HEK293 (cell line): Measurements from ENCODE around the gene REEP6.

Source experiments
- BCL11B ChIP-seq: fragments of 450-650 bp; formaldehyde crosslinking; IDR thresholded peaks from 2 replicates; pipeline ENCODE4 v1.5.1; 2016; ENCODE audit warnings: low read depth, missing biosample characterization, missing genetic modification characterization
- EGR2 ChIP-seq: fragments of 450-650 bp; formaldehyde crosslinking; IDR thresholded peaks from 2 replicates; pipeline ENCODE4 v1.5.1; 2016; ENCODE audit warnings: low read depth, missing biosample characterization, missing genetic modification characterization
- FEZF1 ChIP-seq: fragments of 450-650 bp; formaldehyde crosslinking; IDR thresholded peaks from 2 replicates; pipeline ENCODE4 v1.5.1; 2016; ENCODE audit warnings: missing biosample characterization, missing genetic modification characterization
- MZF1 ChIP-seq: fragments of 450-650 bp; formaldehyde crosslinking; IDR thresholded peaks from 2 replicates; pipeline ENCODE4 v1.5.1; 2017; ENCODE audit warnings: missing biosample characterization, missing genetic modification characterization, borderline replicate concordance
- SALL2 ChIP-seq: fragments of 450-650 bp; formaldehyde crosslinking; IDR thresholded peaks from 2 replicates; pipeline ENCODE4 v1.5.0; 2017; ENCODE audit warnings: missing biosample characterization, mild to moderate bottlenecking, missing genetic modification characterization, borderline replicate concordance
- SCRT2 ChIP-seq: fragments of 450-650 bp; formaldehyde crosslinking; IDR thresholded peaks from 2 replicates; pipeline ENCODE4 v1.5.1; 2016; ENCODE audit warnings: missing biosample characterization, missing genetic modification characterization
- SETDB1 ChIP-seq: IDR thresholded peaks from one replicate; pipeline ENCODE4 v1.6.1; 2017; ENCODE audit warnings: mild to moderate bottlenecking, low read length, moderate library complexity, mixed read lengths; ENCODE audit not compliant: insufficient read length
- SP3 ChIP-seq: fragments of 450-650 bp; formaldehyde crosslinking; IDR thresholded peaks from 2 replicates; pipeline ENCODE4 v1.5.1; 2016; ENCODE audit warnings: missing biosample characterization, missing genetic modification characterization
- ZBTB8A ChIP-seq: fragments of 450-650 bp; formaldehyde crosslinking; IDR thresholded peaks from 2 replicates; pipeline ENCODE4 v1.5.1; 2016; ENCODE audit warnings: missing biosample characterization, missing genetic modification characterization
- ZIC2 ChIP-seq: fragments of 450-650 bp; formaldehyde crosslinking; IDR thresholded peaks from 2 replicates; pipeline ENCODE4 v1.5.1; 2016; ENCODE audit warnings: missing biosample characterization, missing genetic modification characterization
- ZNF10 ChIP-seq: fragments of 450-650 bp; formaldehyde crosslinking; IDR thresholded peaks from 2 replicates; pipeline ENCODE4 v1.5.1; 2017; ENCODE audit warnings: missing biosample characterization, missing genetic modification characterization
- ZNF112 ChIP-seq: fragments of 450-650 bp; formaldehyde crosslinking; IDR thresholded peaks from 2 replicates; pipeline ENCODE4 v1.5.0; 2017; ENCODE audit warnings: missing biosample characterization, missing genetic modification characterization
- ZNF169 ChIP-seq: fragments of 450-650 bp; formaldehyde crosslinking; IDR thresholded peaks from 2 replicates; pipeline ENCODE4 v1.5.1; 2016; ENCODE audit warnings: missing biosample characterization, missing genetic modification characterization
- ZNF211 ChIP-seq: fragments of 450-650 bp; formaldehyde crosslinking; IDR thresholded peaks from 2 replicates; pipeline ENCODE4 v1.5.1; 2016; ENCODE audit warnings: low read depth, missing biosample characterization, missing genetic modification characterization
- ZNF24 ChIP-seq: fragments of 450-650 bp; formaldehyde crosslinking; IDR thresholded peaks from 2 replicates; pipeline ENCODE4 v1.5.1; 2016; ENCODE audit warnings: missing biosample characterization, missing genetic modification characterization
- ZNF335 ChIP-seq: fragments of 450-650 bp; formaldehyde crosslinking; conservative IDR thresholded peaks from 2 replicates; pipeline ENCODE4 v1.5.1; 2016; ENCODE audit warnings: missing biosample characterization, missing genetic modification characterization
- ZNF423 ChIP-seq: fragments of 450-650 bp; formaldehyde crosslinking; IDR thresholded peaks from 2 replicates; pipeline ENCODE4 v1.5.1; 2016; ENCODE audit warnings: missing biosample characterization, missing genetic modification characterization
- ZNF426 ChIP-seq: fragments of 450-650 bp; formaldehyde crosslinking; IDR thresholded peaks from 2 replicates; pipeline ENCODE4 v1.5.1; 2017; ENCODE audit warnings: missing biosample characterization, missing genetic modification characterization, mild to moderate bottlenecking, inconsistent platforms, moderate library complexity
- ZNF488 ChIP-seq: fragments of 450-650 bp; formaldehyde crosslinking; IDR thresholded peaks from 2 replicates; pipeline ENCODE4 v1.5.1; 2016; ENCODE audit warnings: missing biosample characterization, missing genetic modification characterization
- ZNF596 ChIP-seq: fragments of 450-650 bp; IDR thresholded peaks from 2 replicates; pipeline ENCODE4 v1.5.0; 2018; ENCODE audit warnings: missing biosample characterization, mild to moderate bottlenecking, missing genetic modification characterization, moderate library complexity
- ZNF621 ChIP-seq: fragments of 450-650 bp; formaldehyde crosslinking; IDR thresholded peaks from 2 replicates; pipeline ENCODE4 v1.5.1; 2017; ENCODE audit warnings: missing biosample characterization, missing genetic modification characterization
- ZNF660 ChIP-seq: fragments of 450-650 bp; IDR thresholded peaks from 2 replicates; pipeline ENCODE4 v1.5.1; 2018; ENCODE audit warnings: missing biosample characterization, mild to moderate bottlenecking, missing genetic modification characterization
- ZNF664 ChIP-seq: fragments of 450-650 bp; formaldehyde crosslinking; IDR thresholded peaks from 2 replicates; pipeline ENCODE4 v1.5.1; 2016; ENCODE audit warnings: missing biosample characterization, missing genetic modification characterization
- ZNF692 ChIP-seq: fragments of 450-650 bp; formaldehyde crosslinking; IDR thresholded peaks from 2 replicates; pipeline ENCODE4 v1.5.1; 2016; ENCODE audit warnings: missing biosample characterization, missing genetic modification characterization
- ZNF704 ChIP-seq: fragments of 450-650 bp; formaldehyde crosslinking; IDR thresholded peaks from 2 replicates; pipeline ENCODE4 v1.5.1; 2016; ENCODE audit warnings: missing biosample characterization, missing genetic modification characterization
- ZNF768 ChIP-seq: fragments of 450-650 bp; formaldehyde crosslinking; IDR thresholded peaks from 2 replicates; pipeline ENCODE4 v1.5.1; 2018; ENCODE audit warnings: missing biosample characterization, mild to moderate bottlenecking, missing genetic modification characterization
- ZNF777 ChIP-seq: fragments of 450-650 bp; formaldehyde crosslinking; IDR thresholded peaks from 2 replicates; pipeline ENCODE4 v1.5.1; 2017; ENCODE audit warnings: missing biosample characterization, missing genetic modification characterization, borderline replicate concordance
- ZNF837 ChIP-seq: fragments of 450-650 bp; formaldehyde crosslinking; IDR thresholded peaks from 2 replicates; pipeline ENCODE4 v1.5.1; 2016; ENCODE audit warnings: missing biosample characterization, missing genetic modification characterization
- ZNF843 ChIP-seq: fragments of 450-650 bp; formaldehyde crosslinking; IDR thresholded peaks from 2 replicates; pipeline ENCODE4 v1.5.1; 2016; ENCODE audit warnings: missing biosample characterization, missing genetic modification characterization
- TF ChIP-seq, protein P1 (sequence below): fragments of 450-650 bp; formaldehyde crosslinking; IDR thresholded peaks from 2 replicates; pipeline ENCODE4 v1.5.1; 2016; ENCODE audit warnings: missing biosample characterization, missing genetic modification characterization, borderline replicate concordance
- TF ChIP-seq, protein P2 (sequence below): fragments of 450-650 bp; formaldehyde crosslinking; IDR thresholded peaks from 2 replicates; pipeline ENCODE4 v1.5.1; 2016; ENCODE audit warnings: missing biosample characterization, missing genetic modification characterization

Gene REEP6

GRCh38 chr19:1445185-1445931 lies 45.6 kb upstream of the REEP6 start (continued):
- peak; percentile 84 for TF ChIP-seq MZF1 (tag by site-specific recombination)
- no peak for TF ChIP-seq ZNF704 (tag by site-specific recombination)
- no peak for TF ChIP-seq ZNF768 (tag by site-specific recombination)
- TF ChIP-seq ZNF211 (tag by site-specific recombination) = no peak
- TF ChIP-seq ZNF692 (tag by site-specific recombination) = 0 out of 2 replicates have a peak, but pooled peaks have one; percentile 79
- TF ChIP-seq, protein P1, sequence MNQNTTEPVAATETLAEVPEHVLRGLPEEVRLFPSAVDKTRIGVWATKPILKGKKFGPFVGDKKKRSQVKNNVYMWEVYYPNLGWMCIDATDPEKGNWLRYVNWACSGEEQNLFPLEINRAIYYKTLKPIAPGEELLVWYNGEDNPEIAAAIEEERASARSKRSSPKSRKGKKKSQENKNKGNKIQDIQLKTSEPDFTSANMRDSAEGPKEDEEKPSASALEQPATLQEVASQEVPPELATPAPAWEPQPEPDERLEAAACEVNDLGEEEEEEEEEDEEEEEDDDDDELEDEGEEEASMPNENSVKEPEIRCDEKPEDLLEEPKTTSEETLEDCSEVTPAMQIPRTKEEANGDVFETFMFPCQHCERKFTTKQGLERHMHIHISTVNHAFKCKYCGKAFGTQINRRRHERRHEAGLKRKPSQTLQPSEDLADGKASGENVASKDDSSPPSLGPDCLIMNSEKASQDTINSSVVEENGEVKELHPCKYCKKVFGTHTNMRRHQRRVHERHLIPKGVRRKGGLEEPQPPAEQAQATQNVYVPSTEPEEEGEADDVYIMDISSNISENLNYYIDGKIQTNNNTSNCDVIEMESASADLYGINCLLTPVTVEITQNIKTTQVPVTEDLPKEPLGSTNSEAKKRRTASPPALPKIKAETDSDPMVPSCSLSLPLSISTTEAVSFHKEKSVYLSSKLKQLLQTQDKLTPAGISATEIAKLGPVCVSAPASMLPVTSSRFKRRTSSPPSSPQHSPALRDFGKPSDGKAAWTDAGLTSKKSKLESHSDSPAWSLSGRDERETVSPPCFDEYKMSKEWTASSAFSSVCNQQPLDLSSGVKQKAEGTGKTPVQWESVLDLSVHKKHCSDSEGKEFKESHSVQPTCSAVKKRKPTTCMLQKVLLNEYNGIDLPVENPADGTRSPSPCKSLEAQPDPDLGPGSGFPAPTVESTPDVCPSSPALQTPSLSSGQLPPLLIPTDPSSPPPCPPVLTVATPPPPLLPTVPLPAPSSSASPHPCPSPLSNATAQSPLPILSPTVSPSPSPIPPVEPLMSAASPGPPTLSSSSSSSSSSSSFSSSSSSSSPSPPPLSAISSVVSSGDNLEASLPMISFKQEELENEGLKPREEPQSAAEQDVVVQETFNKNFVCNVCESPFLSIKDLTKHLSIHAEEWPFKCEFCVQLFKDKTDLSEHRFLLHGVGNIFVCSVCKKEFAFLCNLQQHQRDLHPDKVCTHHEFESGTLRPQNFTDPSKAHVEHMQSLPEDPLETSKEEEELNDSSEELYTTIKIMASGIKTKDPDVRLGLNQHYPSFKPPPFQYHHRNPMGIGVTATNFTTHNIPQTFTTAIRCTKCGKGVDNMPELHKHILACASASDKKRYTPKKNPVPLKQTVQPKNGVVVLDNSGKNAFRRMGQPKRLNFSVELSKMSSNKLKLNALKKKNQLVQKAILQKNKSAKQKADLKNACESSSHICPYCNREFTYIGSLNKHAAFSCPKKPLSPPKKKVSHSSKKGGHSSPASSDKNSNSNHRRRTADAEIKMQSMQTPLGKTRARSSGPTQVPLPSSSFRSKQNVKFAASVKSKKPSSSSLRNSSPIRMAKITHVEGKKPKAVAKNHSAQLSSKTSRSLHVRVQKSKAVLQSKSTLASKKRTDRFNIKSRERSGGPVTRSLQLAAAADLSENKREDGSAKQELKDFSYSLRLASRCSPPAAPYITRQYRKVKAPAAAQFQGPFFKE (tag by site-specific recombination) = no peak
- no peak for TF ChIP-seq ZNF488 (tag by site-specific recombination)
- no peak for TF ChIP-seq ZNF664 (tag by site-specific recombination)
- TF ChIP-seq, protein P2, sequence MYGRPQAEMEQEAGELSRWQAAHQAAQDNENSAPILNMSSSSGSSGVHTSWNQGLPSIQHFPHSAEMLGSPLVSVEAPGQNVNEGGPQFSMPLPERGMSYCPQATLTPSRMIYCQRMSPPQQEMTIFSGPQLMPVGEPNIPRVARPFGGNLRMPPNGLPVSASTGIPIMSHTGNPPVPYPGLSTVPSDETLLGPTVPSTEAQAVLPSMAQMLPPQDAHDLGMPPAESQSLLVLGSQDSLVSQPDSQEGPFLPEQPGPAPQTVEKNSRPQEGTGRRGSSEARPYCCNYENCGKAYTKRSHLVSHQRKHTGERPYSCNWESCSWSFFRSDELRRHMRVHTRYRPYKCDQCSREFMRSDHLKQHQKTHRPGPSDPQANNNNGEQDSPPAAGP (tag by site-specific recombination) = peak; percentile 81
- no peak for TF ChIP-seq FEZF1 (tag by site-specific recombination)
- TF ChIP-seq ZNF169 (tag by site-specific recombination) = no peak
- no peak for TF ChIP-seq SETDB1
- TF ChIP-seq ZNF423 (tag by site-specific recombination) = peak; percentile 85
- TF ChIP-seq ZNF777 = no peak
- peak; percentile 86; the same call in 1 of the 2 replicates for TF ChIP-seq SP3
- no peak for TF ChIP-seq ZNF112 (tag by site-specific recombination)
- no peak for TF ChIP-seq ZNF621 (tag by site-specific recombination)
- peak; percentile 86; the same call in 1 of the 2 replicates for TF ChIP-seq ZNF837 (tag by site-specific recombination)
- TF ChIP-seq SCRT2 (tag by site-specific recombination) = peak; percentile 96
- TF ChIP-seq ZIC2 (tag by site-specific recombination) = peak; percentile 96
- peak; percentile 58; the same call in 1 of the 2 replicates for TF ChIP-seq ZNF596 (tag by site-specific recombination)
- TF ChIP-seq ZNF843 (tag by site-specific recombination) = no peak
- no peak for TF ChIP-seq ZNF426 (tag by site-specific recombination)
- TF ChIP-seq ZNF660 = peak; percentile 83
- no peak for TF ChIP-seq SALL2 (tag by site-specific recombination)
- peak; percentile 96 for TF ChIP-seq BCL11B (tag by site-specific recombination)
- TF ChIP-seq ZNF10 (tag by site-specific recombination) = no peak
- no peak for TF ChIP-seq ZNF335
- TF ChIP-seq EGR2 = peak; percentile 88
- peak; percentile 93 for TF ChIP-seq ZBTB8A
- TF ChIP-seq ZNF24 (tag by site-specific recombination) = peak; percentile 97
